K562 (cell line): ENCODE data around the gene ODAD3. TPM values are rescaled to one million over a fixed set of nuclear protein-coding genes. Genes with fewer than 3 reads are reported as not detected.

ENCODE experiments used
- ATAC-seq: fragments of 200-7000 bp; cut with Tn5 transposase; 3 replicates; pipeline ENCODE4 v1.9.1; 2020; ENCODE audit warnings: moderate library complexity
- BruUV-seq: library from RNA; stranded (reverse); fragments of 400-500 nt; replicated peaks from 2 replicates; lab custom pipeline; 2021; lab: Mats Ljungman, UMichigan
- CTCF ChIA-PET: fragments of 300-600 bp; formaldehyde crosslinking; extraction: SDS; loops from one replicate; lab custom pipeline; 2021; ENCODE audit warnings: low intra/inter-chr PET ratio; lab: Yijun Ruan, JAX
- POLR2A ChIA-PET: fragments of 300-600, 350-650 bp; sonication (Branson Sonifier 250); formaldehyde crosslinking; extraction: SDS; loops from one replicate; lab custom pipeline; 2021; ENCODE audit warnings: antibody characterized with exemption, inconsistent platforms; lab: Yijun Ruan, JAX
- DNase-seq, 4 experiments: peaks; one replicate each; pipeline versions ENCODE4 v3.0.0 to v3.0.0-alpha.2; 2011 to 2018; ENCODE audit warnings: low spot score in 3 of 4, mixed read lengths in 3 of 4; ENCODE audit errors: extremely low read depth in 1 of 4
- FAIRE-seq: peaks from 2 replicates; lab custom pipeline; 2011; peaks lifted over from hg19 to GRCh38; lab: Jason Lieb, UNC
- H2AFZ ChIP-seq: 2 replicates; pipeline ENCODE4 v1.6.0; 2011; ENCODE audit warnings: low read depth, low read length, control low read depth, inconsistent platforms
- H3K27ac ChIP-seq: fragments of 200-600 bp; 3 replicates; pipeline ENCODE4 v1.8.0; 2011; ENCODE audit warnings: low read depth, mild to moderate bottlenecking, control low read depth, inconsistent platforms, low read length, moderate library complexity, mixed read lengths; ENCODE audit errors: extremely low read depth
- H3K27me3 ChIP-seq, 2 experiments: fragments of 300-600 bp in 1 of 2; 2 replicates in 1 of 2; 3 replicates in 1 of 2; pipeline versions ENCODE4 v1.6.0 to v1.8.0; 2011; ENCODE audit warnings: inconsistent platforms in 2 of 2, low read length in 2 of 2, mild to moderate bottlenecking in 1 of 2, mixed read lengths in 1 of 2, moderate library complexity in 1 of 2; ENCODE audit not compliant: control insufficient read depth in 2 of 2, insufficient read depth in 2 of 2
- H3K36me3 ChIP-seq: fragments of 300-600 bp; 3 replicates; pipeline ENCODE4 v1.8.0; 2011; ENCODE audit warnings: mild to moderate bottlenecking, low read length, inconsistent platforms; ENCODE audit not compliant: control insufficient read depth, insufficient read depth
- H3K4me1 ChIP-seq, 2 experiments: fragments of 200-600 bp in 1 of 2; replicated peaks in 1 of 2; 2 replicates in 1 of 2; 3 replicates in 1 of 2; pipeline versions ENCODE4 v1.5.1 to v1.8.0; 2011; ENCODE audit warnings: inconsistent platforms in 2 of 2, low read length in 2 of 2, mild to moderate bottlenecking in 1 of 2, mixed read lengths in 1 of 2, moderate library complexity in 1 of 2; ENCODE audit not compliant: control insufficient read depth in 2 of 2, insufficient read depth in 2 of 2
- H3K4me2 ChIP-seq: 2 replicates; pipeline ENCODE4 v1.6.1; 2011; ENCODE audit warnings: low read length, control low read depth, inconsistent platforms, mixed read lengths; ENCODE audit not compliant: insufficient read depth
- H3K4me3 ChIP-seq: fragments of 200-600 bp; sonication (generic), shearing (Covaris generic); 2 replicates; pipeline ENCODE4 v1.5.1; 2016; ENCODE audit warnings: control low read depth, inconsistent platforms
- H3K79me2 ChIP-seq: fragments of 200-600 bp; 3 replicates; pipeline ENCODE4 v1.8.0; 2011; ENCODE audit warnings: low read length, inconsistent platforms; ENCODE audit not compliant: control insufficient read depth, insufficient read depth
- H3K9ac ChIP-seq, 2 experiments: 2 replicates each; pipeline versions ENCODE4 v1.6.0 to v1.6.1; 2011; ENCODE audit warnings: low read depth in 2 of 2, low read length in 2 of 2, control low read depth in 1 of 2, inconsistent platforms in 1 of 2, mild to moderate bottlenecking in 1 of 2, mixed read lengths in 1 of 2; ENCODE audit not compliant: insufficient read depth in 1 of 2
- H3K9me1 ChIP-seq: one replicate; pipeline ENCODE4 v1.6.0; 2011; ENCODE audit warnings: inconsistent platforms, mild to moderate bottlenecking, low read length, moderate library complexity; ENCODE audit not compliant: control insufficient read depth, insufficient read depth
- H3K9me3 ChIP-seq: replicated peaks from 2 replicates; pipeline ENCODE4 v1.5.1; 2011; ENCODE audit warnings: low read depth, low read length, inconsistent platforms; ENCODE audit not compliant: control insufficient read depth, insufficient read depth
- H4K20me1 ChIP-seq: replicated peaks from 2 replicates; pipeline ENCODE4 v1.6.1; 2011; ENCODE audit warnings: low read length, inconsistent platforms, mixed read lengths; ENCODE audit not compliant: control insufficient read depth, insufficient read depth
- ESRRA ChIP-seq: fragments of 450-650 bp; IDR thresholded peaks from 2 replicates; pipeline ENCODE4 v1.6.1; 2014; ENCODE audit warnings: low read depth, mild to moderate bottlenecking, moderate library complexity, borderline replicate concordance
- ETV1 ChIP-seq: fragments of 450-650 bp; conservative IDR thresholded peaks from 2 replicates; pipeline ENCODE4 v1.6.1; 2016; ENCODE audit warnings: missing genetic modification characterization, control low read depth, low read depth, missing compliant biosample characterization
- HCFC1 ChIP-seq: IDR thresholded peaks from 2 replicates; pipeline ENCODE4 v1.6.1; 2012; ENCODE audit warnings: low read depth, low read length, improper control_type of control experiment
- HMGN3 ChIP-seq: IDR thresholded peaks from 2 replicates; pipeline ENCODE4 v1.6.1; 2011; ENCODE audit warnings: borderline replicate concordance, low read depth, mild to moderate bottlenecking, mixed read lengths, low read length; ENCODE audit not compliant: insufficient read length; ENCODE audit errors: extremely low read depth
- PRDM10 ChIP-seq: fragments of 450-650 bp; IDR thresholded peaks from 2 replicates; pipeline ENCODE4 v1.6.1; 2018; ENCODE audit not compliant: partially characterized antibody
- RBBP5 ChIP-seq: fragments of 200-600 bp; sonication (generic); IDR thresholded peaks from 2 replicates; pipeline ENCODE4 v1.6.1; 2012; ENCODE audit warnings: borderline replicate concordance, mild to moderate bottlenecking, low read length, control low read depth, inconsistent platforms; ENCODE audit not compliant: insufficient read depth, poor library complexity, severe bottlenecking
- TCF7L2 ChIP-seq: fragments of 150-350 bp; IDR thresholded peaks from 2 replicates; pipeline ENCODE4 v1.6.1; 2016; ENCODE audit warnings: low read depth, mild to moderate bottlenecking, low read length, moderate library complexity
- WGBS: fragments of 100-300 bp; shearing (Covaris generic); methylation state at CpG from one replicate; pipeline ENCODE4 v1.1.6; 2016; ENCODE audit warnings: low coverage, mixed read lengths; ENCODE audit not compliant: insufficient coverage; ENCODE audit errors: missing lambda C conversion rate; 5-methylcytosine and 5-hydroxymethylcytosine counted together
- in situ Hi-C: fragments of 300-500 bp; cut with MboI; formaldehyde crosslinking; loops from 4 replicates; pipeline ENCODE4 v1.15.0; 2018; ENCODE audit warnings: inconsistent platforms, mixed read lengths
- intact Hi-C: fragments of 100-400 bp; cut with micrococcal nuclease; formaldehyde crosslinking; loops from 2 replicates; pipeline ENCODE4 v1.14.2; 2022
- polyA plus RNA-seq, 8 experiments: library from polyadenylated mRNA; depleted of rRNA in 4 of 8; stranded (reverse) in 5 of 8; unstranded in 3 of 8; fragments of >200 nt; fragmentation: Nextera tagmentation in 2 of 8; fragmentation: Illumina TruSeq in 1 of 8; extraction: Ambion mirVana in 2 of 8; extraction: Trizol in 1 of 8; gene quantifications; 2 replicates each; pipeline versions ENCODE4 v1.2.1 to v1.2.3, GENCODE V29; 2011 to 2014; ENCODE audit warnings: inconsistent platforms in 1 of 8, missing spikeins in 1 of 8
- total RNA-seq, 7 experiments: library from RNA; depleted of rRNA in 6 of 7; stranded (reverse); fragments of >200 nt in 6 of 7; fragmentation: Illumina TruSeq in 2 of 7; extraction: Trizol in 2 of 7; gene quantifications; 2 replicates each; pipeline versions ENCODE4 v1.2.1 to v1.2.3, GENCODE V29; 2011 to 2021; ENCODE audit warnings: low replicate concordance in 1 of 7

Gene ODAD3
- total and polyA plus RNA-seq, 9 of the 15 experiments (the other 6 are each of a cell fraction or from before 2014, with no cell fraction given): 0.07 to 0.72 (median 0.14) TPM; not detected in 2

DNA sequence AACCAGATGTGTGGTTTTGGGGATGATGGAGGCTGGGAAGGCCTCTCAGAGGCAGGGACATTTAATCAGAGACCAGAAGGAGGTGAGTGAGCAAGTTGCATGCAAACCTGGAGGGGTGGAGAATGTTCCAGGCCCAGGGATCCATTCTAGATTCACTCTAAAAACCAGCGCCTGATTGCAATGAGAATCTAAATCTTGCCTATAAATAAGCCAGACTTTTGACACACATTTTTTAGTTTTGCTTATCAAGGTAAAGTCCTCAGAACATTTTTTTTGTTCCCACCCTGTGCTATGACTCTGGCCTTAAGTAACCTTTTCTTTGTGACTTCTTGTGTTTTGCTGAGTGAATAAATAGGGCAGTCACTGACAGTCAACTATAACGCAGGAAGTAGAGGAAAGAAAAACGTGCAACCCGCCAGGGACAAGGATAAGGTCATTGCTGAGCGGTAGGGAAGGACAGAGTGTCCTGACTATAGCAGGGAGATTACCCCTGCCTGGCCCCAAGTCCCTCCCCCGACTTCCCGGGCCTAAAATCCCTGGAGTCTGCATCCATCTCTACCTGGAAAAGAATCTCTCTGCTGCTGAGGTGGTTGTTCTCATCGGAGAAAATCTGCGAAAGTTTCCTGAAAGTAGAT, 30.2 kb downstream of the ODAD3 start:
- Histone ChIP-seq H3K9ac (peak overlapping the region in 1 of 2 experiments; percentile 75; a peak in 1 of 4 replicates), H3K4me2 (no peak overlapping the region), H3K27me3 (no peaks in the 10 kb centered on the region), H3K79me2 (no peaks in the 10 kb centered on the region), H3K9me1 (no peaks in the 10 kb centered on the region), H3K27ac (no peak overlapping the region), H2AFZ (peak overlapping the region; percentile 51; the same call in 1 of the 2 replicates), H4K20me1 (no peaks in the 10 kb centered on the region), H3K4me3 (no peak overlapping the region), H3K36me3 (no peaks in the 10 kb centered on the region), H3K9me3 (no peaks in the 10 kb centered on the region), H3K4me1 (peaks cover 6 to 19% of the 10 kb centered on the region in 2 experiments; a peak in 4 of 5 replicates)
- DNase-seq (no peak), ATAC-seq (peak; percentile 48), FAIRE-seq (peak; percentile 61)
- in situ Hi-C loops: no loop called here
- 0 out of 2 replicates have a peak, but pooled peaks have one; percentile 19 for TF ChIP-seq ETV1 (tag)
- TF ChIP-seq HMGN3: no peak
- TF ChIP-seq RBBP5: peak; percentile 30
- peak; percentile 60 for TF ChIP-seq PRDM10
- TF ChIP-seq TCF7L2: no peak
- TF ChIP-seq ESRRA: peak; percentile 79
- TF ChIP-seq HCFC1: no peak
- WGBS: 37% methylated on average over 7 of the region's 9 CpGs
- ChIA-PET CTCF (no interaction called here), POLR2A (interaction anchor here (1.3 kb wide), 1 partner anchor 8 kb away, joined by 3 read pairs; no protein-coding TSS in a partner anchor)
- no TSS peak for BruUV-seq
- intact Hi-C loops: no loop called here
